Suprapubic skin (tissue), 4 donors: ENCODE data around the gene MYO5B. TPM values are rescaled to one million over a fixed set of nuclear protein-coding genes. Genes with fewer than 3 reads are reported as not detected.

Source experiments
- DNase-seq, 2 donors: peaks; one replicate each; pipeline ENCODE4 v3.0.0-alpha.2; 2019; ENCODE audit warnings: low spot score in 2 of 2
- H3K27ac ChIP-seq: fragments of 200-600 bp; sonication (generic); one replicate; pipeline ENCODE4 v1.5.1; 2019
- H3K27me3 ChIP-seq: fragments of 200-600 bp; sonication (generic); one replicate; pipeline ENCODE4 v1.5.1; 2019
- H3K36me3 ChIP-seq: fragments of 200-600 bp; sonication (generic); one replicate; pipeline ENCODE4 v1.5.1; 2019
- H3K4me1 ChIP-seq: fragments of 200-600 bp; sonication (generic); one replicate; pipeline ENCODE4 v1.5.1; 2019
- H3K4me3 ChIP-seq: fragments of 200-600 bp; sonication (generic); one replicate; pipeline ENCODE4 v1.5.1; 2019; ENCODE audit warnings: mild to moderate bottlenecking
- H3K9me3 ChIP-seq: fragments of 200-600 bp; sonication (generic); one replicate; pipeline ENCODE4 v1.5.1; 2019
- EP300 ChIP-seq: sonication (generic); formaldehyde crosslinking; IDR thresholded peaks from one replicate; pipeline ENCODE4 v1.6.1; 2017; ENCODE audit warnings: antibody characterized with exemption
- POLR2A ChIP-seq, 2 donors: fragments of 450-650 bp; IDR thresholded peaks; one replicate each; pipeline ENCODE4 v1.6.1; 2017; ENCODE audit warnings: antibody characterized with exemption in 2 of 2, mild to moderate bottlenecking in 2 of 2, moderate library complexity in 2 of 2
- POLR2AphosphoS5 ChIP-seq, 3 donors: sonication (generic); formaldehyde crosslinking; IDR thresholded peaks; one replicate each; pipeline ENCODE4 v1.6.1; 2017; ENCODE audit warnings: antibody characterized with exemption in 3 of 3
- WGBS: methylation state at CpG from one replicate; pipeline ENCODE4 v1.1.5; 2018; 5-methylcytosine and 5-hydroxymethylcytosine counted together
- total RNA-seq, 4 donors: library from RNA; depleted of rRNA; stranded (reverse); fragments of >200 nt; gene quantifications; one replicate each; pipeline ENCODE4 v1.1.0, GENCODE V29; 2016
- TF ChIP-seq, protein P1 (sequence below), 2 donors: fragments of 200-600 bp in 1 of 2; fragments of 450-650 bp in 1 of 2; sonication (generic) in 1 of 2; IDR thresholded peaks; one replicate each; pipeline ENCODE4 v1.5.1; 2016 to 2019; ENCODE audit warnings: antibody characterized with exemption in 2 of 2, mild to moderate bottlenecking in 1 of 2, moderate library complexity in 1 of 2

The MYO5B gene
- total RNA-seq, 4 donors from 2014 or later = 30.3 to 44.4 (median 40.7) TPM

DNA sequence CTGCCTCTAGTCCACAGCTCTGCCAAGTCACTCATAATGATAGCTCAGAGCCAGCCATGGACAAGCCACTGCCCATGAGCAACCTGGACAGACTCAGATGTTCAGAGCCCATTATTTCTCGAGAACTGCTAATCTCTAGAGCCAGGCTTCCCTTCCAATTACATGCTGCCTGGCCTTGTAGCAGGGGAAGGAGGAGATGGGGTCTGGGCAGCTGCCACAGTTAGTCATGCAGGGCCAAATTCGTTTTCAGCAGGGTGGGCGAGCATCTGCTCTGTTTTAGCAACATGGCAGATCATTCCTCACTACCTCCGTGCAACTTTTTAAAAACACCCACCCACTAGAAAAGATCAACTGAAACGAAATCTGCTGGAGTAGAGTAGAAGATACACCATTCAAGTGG is 141.8 kb downstream of the MYO5B start:
- Histone ChIP-seq H3K4me1 (no peaks in the 10 kb centered on the region), H3K36me3 (no peaks in the 10 kb centered on the region), H3K27ac (no peak overlapping the region), H3K27me3 (no peaks in the 10 kb centered on the region), H3K9me3 (no peaks in the 10 kb centered on the region), H3K4me3 (no peak overlapping the region)
- no peak for TF ChIP-seq POLR2AphosphoS5 (IDR thresholded peaks at IDR 0.05)
- TF ChIP-seq POLR2A (IDR thresholded peaks at IDR 0.05) = no peak
- TF ChIP-seq, protein P1, sequence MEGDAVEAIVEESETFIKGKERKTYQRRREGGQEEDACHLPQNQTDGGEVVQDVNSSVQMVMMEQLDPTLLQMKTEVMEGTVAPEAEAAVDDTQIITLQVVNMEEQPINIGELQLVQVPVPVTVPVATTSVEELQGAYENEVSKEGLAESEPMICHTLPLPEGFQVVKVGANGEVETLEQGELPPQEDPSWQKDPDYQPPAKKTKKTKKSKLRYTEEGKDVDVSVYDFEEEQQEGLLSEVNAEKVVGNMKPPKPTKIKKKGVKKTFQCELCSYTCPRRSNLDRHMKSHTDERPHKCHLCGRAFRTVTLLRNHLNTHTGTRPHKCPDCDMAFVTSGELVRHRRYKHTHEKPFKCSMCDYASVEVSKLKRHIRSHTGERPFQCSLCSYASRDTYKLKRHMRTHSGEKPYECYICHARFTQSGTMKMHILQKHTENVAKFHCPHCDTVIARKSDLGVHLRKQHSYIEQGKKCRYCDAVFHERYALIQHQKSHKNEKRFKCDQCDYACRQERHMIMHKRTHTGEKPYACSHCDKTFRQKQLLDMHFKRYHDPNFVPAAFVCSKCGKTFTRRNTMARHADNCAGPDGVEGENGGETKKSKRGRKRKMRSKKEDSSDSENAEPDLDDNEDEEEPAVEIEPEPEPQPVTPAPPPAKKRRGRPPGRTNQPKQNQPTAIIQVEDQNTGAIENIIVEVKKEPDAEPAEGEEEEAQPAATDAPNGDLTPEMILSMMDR (IDR thresholded peaks at IDR 0.05) = no peak
- no peak for TF ChIP-seq EP300
- DNase-seq = no peak
- WGBS = 58% methylated on average over 5 of the region's 5 CpGs

DNA sequence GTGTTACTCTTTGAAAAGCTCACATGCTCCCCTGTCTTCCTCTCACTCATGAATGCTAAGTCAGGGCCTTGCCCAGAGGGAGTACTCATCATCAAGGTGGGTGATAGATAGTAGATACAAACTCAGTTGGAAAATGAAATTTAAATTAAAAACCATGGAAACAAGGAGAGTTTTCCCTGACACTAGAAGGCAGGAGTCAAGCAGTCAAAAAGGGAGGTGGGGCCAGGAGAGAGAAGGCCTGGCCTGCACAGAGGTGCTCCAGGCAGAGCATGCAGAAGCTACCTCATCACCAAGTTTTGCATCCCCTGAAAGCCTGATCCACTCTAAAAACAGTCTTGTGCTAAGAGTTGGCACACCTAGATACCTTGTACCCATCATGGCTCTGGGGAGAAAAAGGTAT is 143.7 kb downstream of the MYO5B start:
- Histone ChIP-seq H3K4me3 (no peak overlapping the region), H3K4me1 (no peaks in the 10 kb centered on the region), H3K27ac (no peak overlapping the region), H3K36me3 (no peaks in the 10 kb centered on the region), H3K27me3 (no peaks in the 10 kb centered on the region), H3K9me3 (no peaks in the 10 kb centered on the region)
- DNase-seq = no peak
- TF ChIP-seq, protein P1 (IDR thresholded peaks at IDR 0.05) = no peak
- TF ChIP-seq EP300 (no peak), POLR2A (IDR thresholded peaks at IDR 0.05) (no peak), POLR2AphosphoS5 (IDR thresholded peaks at IDR 0.05) (no peak)

DNA sequence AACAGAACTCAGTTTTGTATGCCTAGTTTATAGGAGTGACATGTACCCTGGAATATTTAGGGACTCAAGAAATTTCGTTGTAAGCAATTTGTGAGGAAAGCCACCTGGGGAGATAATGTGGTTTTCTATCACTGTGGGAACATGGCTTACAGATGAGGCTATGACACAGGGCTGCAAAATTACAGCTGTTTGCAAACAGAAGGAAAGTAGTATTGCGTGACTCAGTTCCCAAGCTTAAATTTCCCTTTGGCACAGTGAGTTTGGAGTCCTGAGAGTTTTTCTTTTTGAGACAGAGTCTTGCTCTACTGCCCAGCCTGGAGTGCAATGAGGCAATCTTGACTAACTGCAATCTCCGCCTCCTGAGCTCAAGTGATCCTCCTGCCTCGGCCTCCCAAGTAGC is 149.8 kb downstream of the MYO5B start:
- Histone ChIP-seq H3K27ac (no peak overlapping the region), H3K36me3 (no peaks in the 10 kb centered on the region), H3K4me3 (no peak overlapping the region), H3K9me3 (no peaks in the 10 kb centered on the region), H3K27me3 (no peaks in the 10 kb centered on the region), H3K4me1 (no peaks in the 10 kb centered on the region)
- no peak for TF ChIP-seq EP300
- no peak for TF ChIP-seq POLR2AphosphoS5 (IDR thresholded peaks at IDR 0.05)
- WGBS = 81% methylated on average over 3 of the region's 4 CpGs
- DNase-seq = no peak

DNA sequence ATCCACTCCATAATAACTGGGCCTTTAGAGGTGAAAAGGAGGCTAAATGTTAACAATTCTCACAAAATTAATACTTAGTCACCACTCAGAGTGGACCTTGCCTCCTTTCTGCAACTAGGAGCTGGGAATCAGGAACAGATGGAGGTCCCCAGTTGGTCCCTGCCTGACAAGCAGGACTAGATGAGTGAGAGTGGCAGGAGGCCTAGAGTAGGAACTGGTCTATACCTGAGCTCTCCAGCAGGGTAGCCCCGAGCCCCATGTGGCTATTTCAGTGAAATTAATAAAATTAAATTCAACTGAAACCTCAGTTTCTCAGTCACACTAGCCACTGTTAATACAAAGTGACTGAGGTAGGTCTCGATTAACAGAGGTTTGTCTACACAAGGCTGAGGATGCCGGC is 150.5 kb downstream of the MYO5B start:
- no peak overlapping the region for H3K27ac ChIP-seq
- no peak for DNase-seq
- H3K36me3 ChIP-seq = no peaks in the 10 kb centered on the region
- H3K4me1 ChIP-seq = no peaks in the 10 kb centered on the region
- H3K4me3 ChIP-seq = no peak overlapping the region
- H3K27me3 ChIP-seq = no peaks in the 10 kb centered on the region
- TF ChIP-seq, protein P1 (IDR thresholded peaks at IDR 0.05) = no peak
- TF ChIP-seq POLR2AphosphoS5 (IDR thresholded peaks at IDR 0.05) = no peak
- TF ChIP-seq EP300 = no peak
- no peak for TF ChIP-seq POLR2A (IDR thresholded peaks at IDR 0.05)
- 68% methylated on average over 3 of the region's 3 CpGs for WGBS
- no peaks in the 10 kb centered on the region for H3K9me3 ChIP-seq

DNA sequence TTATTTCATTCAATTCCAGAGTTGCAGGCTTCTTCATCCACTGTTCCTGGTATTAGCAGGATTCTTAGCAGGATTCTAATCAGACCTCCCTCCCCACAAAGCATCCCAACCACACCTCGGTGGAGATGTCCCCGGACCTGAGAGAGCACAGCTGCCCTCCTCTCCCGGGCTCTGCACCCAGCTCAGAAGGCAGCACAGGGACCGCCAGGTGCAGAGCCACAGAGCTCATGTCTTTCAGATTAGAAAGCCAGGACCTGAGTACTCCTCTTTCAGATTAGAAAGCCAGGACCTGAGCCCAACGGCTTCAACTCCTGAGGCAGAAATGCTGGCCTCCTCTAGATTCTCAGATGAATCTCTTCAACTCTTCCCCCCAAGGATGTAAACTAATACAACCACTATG is 152.3 kb downstream of the MYO5B start:
- Histone ChIP-seq H3K27ac (no peak overlapping the region), H3K27me3 (no peaks in the 10 kb centered on the region), H3K4me3 (no peak overlapping the region), H3K36me3 (no peaks in the 10 kb centered on the region), H3K9me3 (no peaks in the 10 kb centered on the region), H3K4me1 (no peaks in the 10 kb centered on the region)
- 78% methylated on average over 5 of the region's 5 CpGs for WGBS
- DNase-seq = no peak
- TF ChIP-seq, protein P1 (IDR thresholded peaks at IDR 0.05) = no peak
- TF ChIP-seq POLR2A (IDR thresholded peaks at IDR 0.05) (no peak), EP300 (no peak), POLR2AphosphoS5 (IDR thresholded peaks at IDR 0.05) (no peak)

DNA sequence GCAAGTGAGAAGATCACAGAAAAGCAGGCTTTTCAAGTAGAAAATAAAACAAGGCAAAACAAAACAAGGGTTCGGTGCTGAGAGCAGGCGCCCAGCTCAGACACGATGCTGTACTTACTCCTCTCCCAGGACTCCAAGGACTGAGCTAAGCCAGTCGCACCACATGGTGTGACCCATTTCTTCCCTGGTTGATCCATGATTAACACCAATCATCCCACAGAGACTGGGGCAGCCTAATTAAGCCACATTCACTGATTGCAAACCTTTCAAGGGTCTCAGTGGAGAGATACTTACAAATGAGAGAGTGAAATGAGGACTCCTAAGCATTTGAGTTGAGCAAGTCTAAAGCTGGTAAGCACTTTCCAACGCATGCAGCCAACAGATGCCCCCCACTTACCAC is 155.2 kb downstream of the MYO5B start:
- TF ChIP-seq, protein P1 (IDR thresholded peaks at IDR 0.05) = no peak
- TF ChIP-seq POLR2AphosphoS5 (IDR thresholded peaks at IDR 0.05) = no peak
- no peak for TF ChIP-seq POLR2A (IDR thresholded peaks at IDR 0.05)
- TF ChIP-seq EP300 = no peak
- H3K9me3 ChIP-seq = no peaks in the 10 kb centered on the region
- H3K36me3 ChIP-seq = no peaks in the 10 kb centered on the region
- WGBS = 92% methylated on average over 5 of the region's 5 CpGs
- no peak overlapping the region for H3K27ac ChIP-seq
- H3K4me3 ChIP-seq = no peak overlapping the region
- no peak for DNase-seq
- H3K27me3 ChIP-seq = no peaks in the 10 kb centered on the region
- H3K4me1 ChIP-seq = no peaks in the 10 kb centered on the region
